ENCODE data around the gene HDAC2.
"Not testable (repeated sequence)": the region's sequence is repeated elsewhere in the genome, so short reads cannot be mapped to it uniquely, and the experiment has no call there.

DNA sequence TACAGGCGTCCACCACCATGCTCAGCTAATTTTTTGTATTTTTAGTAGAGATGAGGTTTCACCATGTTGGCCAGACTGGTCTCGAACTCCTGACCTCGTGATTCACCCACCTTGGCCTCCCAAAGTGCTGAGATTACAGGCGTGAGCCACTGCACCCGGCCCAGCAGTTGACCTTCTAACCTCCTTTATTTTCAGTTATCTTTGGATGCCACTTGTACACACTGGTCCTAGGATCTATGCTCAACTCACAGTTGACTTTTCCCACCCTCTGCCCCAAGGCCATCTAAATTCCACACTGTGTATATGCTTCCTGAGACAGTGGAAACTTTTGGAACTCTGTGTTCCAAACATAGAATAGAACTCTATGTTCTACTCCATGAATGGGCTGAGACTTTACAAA is 11.7 kb upstream of the HDAC2 start:
- TF ChIP-seq, protein P1, sequence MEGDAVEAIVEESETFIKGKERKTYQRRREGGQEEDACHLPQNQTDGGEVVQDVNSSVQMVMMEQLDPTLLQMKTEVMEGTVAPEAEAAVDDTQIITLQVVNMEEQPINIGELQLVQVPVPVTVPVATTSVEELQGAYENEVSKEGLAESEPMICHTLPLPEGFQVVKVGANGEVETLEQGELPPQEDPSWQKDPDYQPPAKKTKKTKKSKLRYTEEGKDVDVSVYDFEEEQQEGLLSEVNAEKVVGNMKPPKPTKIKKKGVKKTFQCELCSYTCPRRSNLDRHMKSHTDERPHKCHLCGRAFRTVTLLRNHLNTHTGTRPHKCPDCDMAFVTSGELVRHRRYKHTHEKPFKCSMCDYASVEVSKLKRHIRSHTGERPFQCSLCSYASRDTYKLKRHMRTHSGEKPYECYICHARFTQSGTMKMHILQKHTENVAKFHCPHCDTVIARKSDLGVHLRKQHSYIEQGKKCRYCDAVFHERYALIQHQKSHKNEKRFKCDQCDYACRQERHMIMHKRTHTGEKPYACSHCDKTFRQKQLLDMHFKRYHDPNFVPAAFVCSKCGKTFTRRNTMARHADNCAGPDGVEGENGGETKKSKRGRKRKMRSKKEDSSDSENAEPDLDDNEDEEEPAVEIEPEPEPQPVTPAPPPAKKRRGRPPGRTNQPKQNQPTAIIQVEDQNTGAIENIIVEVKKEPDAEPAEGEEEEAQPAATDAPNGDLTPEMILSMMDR (IDR thresholded peaks at IDR 0.05; ENCODE audit: low read depth, low read length, poor library complexity, severe bottlenecking): not testable (repeated sequence)
- not testable (repeated sequence) for TF ChIP-seq EZH2phosphoT487 (IDR thresholded peaks at IDR 0.05; ENCODE audit: borderline replicate concordance, low read length)
